Keratinocyte (primary cell): Measurements from ENCODE around the gene GGA1. TPM values are rescaled to one million over a fixed set of nuclear protein-coding genes. Genes with fewer than 3 reads are reported as not detected.

Experiments
- DNase-seq: peaks from one replicate; pipeline ENCODE4 v3.0.0-alpha.2; 2011; ENCODE audit warnings: low read depth, missing footprints, low spot score
- FAIRE-seq: peaks from 2 replicates; lab custom pipeline; 2011; peaks lifted over from hg19 to GRCh38; lab: Jason Lieb, UNC
- H2AFZ ChIP-seq: 2 replicates; pipeline ENCODE4 v1.6.0; 2012; ENCODE audit warnings: low read length, control low read depth, inconsistent platforms; ENCODE audit not compliant: control insufficient read depth
- H3K27ac ChIP-seq: 2 replicates; pipeline ENCODE4 v1.5.1; 2011; ENCODE audit warnings: low read length; ENCODE audit not compliant: control insufficient read depth, insufficient read depth
- H3K27me3 ChIP-seq: 3 replicates; pipeline ENCODE4 v1.6.0; 2011; ENCODE audit warnings: low read length; ENCODE audit not compliant: control insufficient read depth, insufficient read depth; ENCODE audit errors: extremely low read depth
- H3K36me3 ChIP-seq, 2 experiments: 2 replicates in 1 of 2; 3 replicates in 1 of 2; pipeline ENCODE4 v1.5.1; 2011; ENCODE audit warnings: low read length in 2 of 2, mild to moderate bottlenecking in 1 of 2; ENCODE audit not compliant: control insufficient read depth in 2 of 2, insufficient read depth in 2 of 2; ENCODE audit errors: extremely low read depth in 1 of 2
- H3K4me1 ChIP-seq: 3 replicates; pipeline ENCODE4 v1.5.1; 2011; ENCODE audit warnings: low read length; ENCODE audit not compliant: control insufficient read depth, insufficient read depth; ENCODE audit errors: extremely low read depth
- H3K4me2 ChIP-seq: 3 replicates; pipeline ENCODE4 v1.6.0; 2011; ENCODE audit warnings: low read depth, low read length; ENCODE audit not compliant: control insufficient read depth, insufficient read depth; ENCODE audit errors: extremely low read depth
- H3K4me3 ChIP-seq, 3 experiments: fragments of 200-600 bp in 1 of 3; sonication (generic) in 1 of 3; 2 replicates in 2 of 3; 3 replicates in 1 of 3; pipeline ENCODE4 v1.5.1; 2011 to 2016; ENCODE audit warnings: low read length in 3 of 3, mild to moderate bottlenecking in 3 of 3, control low read depth in 2 of 3, inconsistent platforms in 1 of 3, low read depth in 1 of 3, mixed read lengths in 1 of 3, mixed run types in 1 of 3, moderate library complexity in 1 of 3; ENCODE audit not compliant: control insufficient read depth in 2 of 3, insufficient read depth in 2 of 3; ENCODE audit errors: extremely low read depth in 1 of 3
- H3K79me2 ChIP-seq: 2 replicates; pipeline ENCODE4 v1.6.0; 2012; ENCODE audit warnings: low read length; ENCODE audit not compliant: control insufficient read depth, insufficient read depth
- H3K9ac ChIP-seq: 3 replicates; pipeline ENCODE4 v1.6.0; 2011; ENCODE audit warnings: low read length; ENCODE audit not compliant: control insufficient read depth, insufficient read depth; ENCODE audit errors: extremely low read depth
- H3K9me1 ChIP-seq: 3 replicates; pipeline ENCODE4 v1.6.0; 2011; ENCODE audit warnings: low read length; ENCODE audit not compliant: control insufficient read depth, insufficient read depth; ENCODE audit errors: extremely low read depth
- H3K9me3 ChIP-seq: 2 replicates; pipeline ENCODE4 v1.5.1; 2012; ENCODE audit warnings: low read depth, low read length; ENCODE audit not compliant: control insufficient read depth
- H4K20me1 ChIP-seq: 3 replicates; pipeline ENCODE4 v1.6.0; 2011; ENCODE audit warnings: low read length; ENCODE audit not compliant: control insufficient read depth, insufficient read depth; ENCODE audit errors: extremely low read depth
- CTCF ChIP-seq, 3 experiments: IDR thresholded peaks in 1 of 3; conservative IDR thresholded peaks in 1 of 3; optimal IDR thresholded peaks in 1 of 3; 2 replicates in 2 of 3; 3 replicates in 1 of 3; pipeline versions ENCODE3 to v1.5.1; 2011; ENCODE audit warnings: low read length in 3 of 3, mild to moderate bottlenecking in 3 of 3, moderate library complexity in 2 of 3, control low read depth in 1 of 3, inconsistent platforms in 1 of 3; ENCODE audit not compliant: insufficient read depth in 2 of 3; ENCODE audit errors: extremely low read depth in 1 of 3
- EZH2 ChIP-seq: IDR thresholded peaks from one replicate; pipeline ENCODE4 v1.6.1; 2012; ENCODE audit warnings: inconsistent platforms, mild to moderate bottlenecking, low read length, moderate library complexity
- dilution Hi-C: fragments of 300-500 bp; cut with MboI; formaldehyde crosslinking; loops from one replicate; pipeline ENCODE4 v1.7.0; 2020; ENCODE audit warnings: low sequenced_read_pairs; ENCODE audit not compliant: extremely low pct_ligation_motif_present
- polyA plus RNA-seq, 5 experiments: library from polyadenylated mRNA; depleted of rRNA in 3 of 5; stranded (reverse) in 3 of 5; stranded (forward) in 1 of 5; unstranded in 1 of 5; fragments of >200 nt; gene quantifications; 1 replicate in 1 of 5; 2 replicates in 3 of 5; 3 replicates in 1 of 5; pipeline versions ENCODE4 v1.2.1 to v1.2.3, GENCODE V29; 2011 to 2012; ENCODE audit warnings: missing spikeins in 2 of 5, low read depth in 1 of 5, low replicate concordance in 1 of 5

GGA1 gene
- polyA plus RNA-seq, 1 donor (not counting 4 experiments of a cell fraction or from before 2014, with no cell fraction given) = 29.2 TPM

DNA sequence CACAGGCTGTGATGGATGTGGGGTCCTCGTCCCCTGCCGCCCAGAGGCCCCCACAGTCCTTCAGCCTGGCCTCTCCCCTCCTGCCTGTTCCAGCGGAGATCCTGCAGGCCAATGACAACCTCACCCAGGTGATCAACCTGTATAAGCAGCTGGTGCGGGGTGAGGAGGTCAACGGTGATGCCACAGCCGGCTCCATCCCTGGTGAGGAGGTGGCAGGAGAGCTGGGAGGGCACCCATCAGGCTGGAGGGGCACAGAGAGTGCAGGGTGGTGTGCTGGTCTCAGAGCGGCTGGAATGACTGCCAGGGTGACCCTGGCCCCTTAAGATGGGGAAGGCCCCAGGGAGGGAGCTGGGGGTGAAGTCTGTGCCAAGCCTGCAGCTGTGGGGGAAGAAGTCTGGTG is 16.2 kb downstream of the GGA1 start:
- DNase-seq (no peak), FAIRE-seq (no peak)
- dilution Hi-C loops = no loop called here
- Histone ChIP-seq H4K20me1 (no peaks in the 10 kb centered on the region), H2AFZ (no peak overlapping the region), H3K27ac (no peak overlapping the region), H3K79me2 (no peaks in the 10 kb centered on the region), H3K9me1 (no peaks in the 10 kb centered on the region), H3K4me3 (no peak overlapping the region), H3K9ac (no peak overlapping the region), H3K9me3 (no peaks in the 10 kb centered on the region), H3K36me3 (peaks cover 24 to 29% of the 10 kb centered on the region in 2 experiments), H3K4me2 (no peak overlapping the region), H3K27me3 (no peaks in the 10 kb centered on the region), H3K4me1 (peaks cover 7% of the 10 kb centered on the region)
- TF ChIP-seq EZH2 (no peak), CTCF (optimal IDR thresholded peaks at IDR 0.05 in 1 of 3, IDR thresholded peaks at IDR 0.05 in 1 of 3, conservative IDR thresholded peaks at IDR 0.05 in 1 of 3; ENCODE audit: extremely low read depth in 1 of 3, insufficient read depth in 2 of 3, low read length in 3 of 3) (no peak)

DNA sequence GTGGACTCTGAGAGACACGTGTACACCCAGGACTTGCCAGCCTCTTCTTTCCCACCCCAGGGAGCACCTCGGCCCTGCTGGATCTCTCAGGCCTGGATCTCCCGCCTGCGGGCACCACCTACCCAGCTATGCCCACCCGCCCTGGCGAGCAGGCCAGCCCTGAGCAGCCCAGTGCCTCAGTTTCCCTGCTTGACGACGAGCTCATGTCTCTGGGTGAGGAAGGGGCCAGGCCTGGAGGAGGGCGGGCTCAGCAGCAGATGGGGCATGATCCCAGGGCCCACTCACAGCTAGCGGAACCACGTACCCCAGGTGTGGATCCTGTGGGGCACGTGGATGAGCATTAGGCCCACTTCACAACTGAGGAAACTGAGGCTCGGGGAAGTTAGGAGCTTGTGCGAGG is 17.1 kb downstream of the GGA1 start:
- no peaks in the 10 kb centered on the region for H3K27me3 ChIP-seq
- peaks cover 7% of the 10 kb centered on the region for H3K4me1 ChIP-seq
- dilution Hi-C loops = no loop called here
- H3K27ac ChIP-seq = no peak overlapping the region
- TF ChIP-seq EZH2 = no peak
- TF ChIP-seq CTCF (optimal IDR thresholded peaks at IDR 0.05 in 1 of 3, IDR thresholded peaks at IDR 0.05 in 1 of 3, conservative IDR thresholded peaks at IDR 0.05 in 1 of 3; ENCODE audit: extremely low read depth in 1 of 3, insufficient read depth in 2 of 3, low read length in 3 of 3) = no peak
- no peak overlapping the region for H3K4me3 ChIP-seq
- H4K20me1 ChIP-seq = no peaks in the 10 kb centered on the region
- H3K79me2 ChIP-seq = no peaks in the 10 kb centered on the region
- H3K9me3 ChIP-seq = no peaks in the 10 kb centered on the region
- no peak overlapping the region for H3K4me2 ChIP-seq
- H3K36me3 ChIP-seq = peaks cover 26 to 28% of the 10 kb centered on the region in 2 experiments
- no peak overlapping the region for H2AFZ ChIP-seq
- no peak overlapping the region for H3K9ac ChIP-seq
- DNase-seq (no peak), FAIRE-seq (no peak)
- H3K9me1 ChIP-seq = no peaks in the 10 kb centered on the region
